A204.1 (cell line): ENCODE measurements around the gene COL5A1.

Experiments used
- FAIRE-seq: peaks from 2 replicates; lab custom pipeline; 2012; peaks lifted over from hg19 to GRCh38; lab: Jason Lieb, UNC

Gene COL5A1

DNA sequence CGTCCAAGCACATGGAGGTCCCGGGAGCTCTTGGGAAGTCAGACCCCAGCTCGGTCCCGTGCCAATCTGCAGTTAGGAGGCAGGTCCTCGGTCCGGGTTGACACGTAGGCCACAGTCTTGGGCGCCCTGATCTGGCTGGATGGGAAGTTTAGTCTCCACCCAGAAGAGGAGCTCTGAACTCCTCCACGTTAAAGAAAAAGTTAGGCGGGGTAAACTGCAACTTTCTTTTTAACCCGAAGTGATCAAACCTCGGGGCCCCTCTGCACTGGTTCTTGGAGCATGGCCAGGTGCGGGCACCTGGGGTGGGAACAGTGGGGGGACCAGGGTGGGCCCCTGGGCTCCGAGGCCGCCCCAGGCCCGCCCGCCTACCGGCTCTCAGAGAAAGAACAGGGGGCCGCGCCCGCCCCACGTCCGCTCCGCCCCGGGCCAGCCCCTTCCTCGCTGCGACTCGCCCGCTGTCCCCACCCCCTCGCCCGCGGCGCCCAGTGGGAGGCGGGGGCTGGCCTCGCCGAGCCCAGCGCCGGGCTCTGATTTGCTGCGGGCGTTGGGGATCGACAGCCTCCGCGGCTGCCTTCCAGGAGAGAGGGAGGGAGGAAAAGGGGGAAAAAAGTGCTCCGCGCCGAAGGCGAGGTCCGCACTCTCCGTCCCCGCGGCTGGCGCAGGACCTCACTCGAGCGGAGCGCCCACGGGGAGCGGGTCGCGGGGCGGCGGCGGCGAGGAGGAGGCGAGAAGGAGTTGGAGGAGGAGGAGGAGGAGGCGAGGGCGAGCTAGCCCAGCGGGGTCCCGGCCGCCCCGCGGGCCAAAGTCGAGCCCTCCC is at the start of gene COL5A1:
Gene COL5A1 (plus strand): TSS at position 631 of the 817 bp plus-strand sequence. CDS start 385 bp downstream, outside the sequence.
- no peak for FAIRE-seq

DNA sequence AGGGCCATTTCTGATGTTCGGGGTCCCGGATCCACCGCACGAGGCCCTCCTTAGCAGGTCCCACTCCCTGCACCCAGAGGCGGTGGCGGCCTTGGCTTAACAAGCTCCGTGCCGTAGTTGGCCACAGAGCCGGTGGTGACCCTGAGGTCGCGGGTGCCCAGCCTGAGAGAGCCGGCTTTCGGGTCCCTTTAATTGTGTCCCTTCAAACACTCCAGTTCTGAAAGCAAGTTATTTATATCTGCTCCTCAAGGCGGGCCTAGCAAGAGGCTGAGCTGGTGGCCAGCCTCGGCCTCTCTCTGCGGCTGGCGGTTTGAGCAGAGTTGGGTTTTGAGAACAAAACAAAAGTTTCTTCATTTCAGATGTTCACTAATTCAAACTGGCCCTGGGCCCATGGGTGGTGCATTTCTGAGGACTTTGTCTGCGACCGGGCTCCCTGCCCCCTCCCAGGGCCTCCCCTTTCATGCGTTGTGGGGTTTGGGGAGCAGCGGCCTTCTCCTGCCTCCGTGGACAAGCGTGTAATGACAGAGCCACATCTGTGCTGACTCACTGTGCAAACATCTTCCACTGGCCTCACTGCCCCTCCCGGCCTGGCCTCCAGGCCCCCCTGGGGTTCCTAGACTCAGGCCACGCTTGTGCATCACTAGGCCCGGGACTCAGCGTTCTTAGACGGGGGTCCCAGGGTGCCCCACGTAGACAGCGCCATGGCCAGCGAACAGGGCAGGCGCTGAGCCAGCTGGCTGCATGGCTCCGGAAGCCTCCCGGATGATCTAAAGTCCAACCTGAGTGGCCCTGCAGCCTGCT is 49.4 kb upstream of the COL5A1 start:
- no peak for FAIRE-seq

DNA sequence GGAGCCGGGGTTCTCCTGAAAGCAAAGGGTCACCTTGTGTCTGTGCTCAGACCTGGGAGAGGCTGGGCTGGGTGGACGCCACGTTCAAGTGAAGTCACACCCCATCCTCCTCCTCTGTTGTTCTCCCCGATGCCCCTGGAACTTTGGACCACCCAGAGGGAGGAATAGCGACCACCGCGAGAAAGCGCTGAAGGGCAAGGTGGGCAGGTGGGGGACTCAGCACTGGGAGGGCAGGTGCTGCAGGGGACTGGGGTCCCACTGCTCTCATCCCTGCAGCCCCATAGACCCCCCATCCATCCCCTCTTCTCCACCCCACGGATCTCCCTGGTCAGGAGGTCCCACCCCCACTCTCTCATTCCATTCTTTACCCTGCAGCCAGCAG is 48.8 kb upstream of the COL5A1 start:
- FAIRE-seq, result no peak

DNA sequence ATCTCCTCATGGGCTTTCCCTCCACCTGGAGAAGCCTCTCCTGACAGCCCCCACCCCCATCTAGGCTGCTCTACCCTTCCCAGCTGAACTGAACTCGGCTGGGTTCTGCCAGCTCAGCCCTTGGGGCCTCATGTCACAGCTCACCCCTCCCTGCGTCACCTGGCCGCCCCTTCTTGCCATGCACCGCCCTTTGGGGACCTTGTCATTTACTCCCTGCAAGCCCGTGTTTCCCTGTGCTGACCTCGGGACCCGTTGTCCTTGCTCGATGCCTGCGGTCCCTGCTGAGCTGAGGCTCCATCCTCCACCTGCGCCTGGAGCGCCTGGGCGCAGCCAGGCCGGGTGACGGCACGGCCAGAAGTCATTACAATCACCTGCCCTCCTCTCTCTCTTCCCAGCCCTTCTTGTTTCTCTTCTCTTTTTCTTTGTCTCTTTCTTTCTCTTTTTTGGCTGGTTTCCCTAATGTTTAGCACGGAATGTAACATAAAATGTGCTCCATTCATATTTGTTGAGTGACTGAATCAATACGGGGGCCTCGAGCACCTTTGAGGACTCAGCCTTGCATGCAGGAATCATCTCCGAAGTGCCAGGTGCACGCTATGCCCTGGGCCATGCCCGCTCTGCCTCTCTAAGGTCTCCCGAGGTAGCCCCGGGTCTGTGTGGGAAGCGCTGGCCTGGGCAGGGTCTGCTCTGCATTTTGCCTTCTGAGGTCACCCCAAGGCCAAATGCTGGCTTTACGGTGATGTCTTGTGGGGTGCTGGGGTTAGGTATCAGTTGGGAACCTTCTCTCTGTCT is 48.1 kb upstream of the COL5A1 start:
- no peak for FAIRE-seq

DNA sequence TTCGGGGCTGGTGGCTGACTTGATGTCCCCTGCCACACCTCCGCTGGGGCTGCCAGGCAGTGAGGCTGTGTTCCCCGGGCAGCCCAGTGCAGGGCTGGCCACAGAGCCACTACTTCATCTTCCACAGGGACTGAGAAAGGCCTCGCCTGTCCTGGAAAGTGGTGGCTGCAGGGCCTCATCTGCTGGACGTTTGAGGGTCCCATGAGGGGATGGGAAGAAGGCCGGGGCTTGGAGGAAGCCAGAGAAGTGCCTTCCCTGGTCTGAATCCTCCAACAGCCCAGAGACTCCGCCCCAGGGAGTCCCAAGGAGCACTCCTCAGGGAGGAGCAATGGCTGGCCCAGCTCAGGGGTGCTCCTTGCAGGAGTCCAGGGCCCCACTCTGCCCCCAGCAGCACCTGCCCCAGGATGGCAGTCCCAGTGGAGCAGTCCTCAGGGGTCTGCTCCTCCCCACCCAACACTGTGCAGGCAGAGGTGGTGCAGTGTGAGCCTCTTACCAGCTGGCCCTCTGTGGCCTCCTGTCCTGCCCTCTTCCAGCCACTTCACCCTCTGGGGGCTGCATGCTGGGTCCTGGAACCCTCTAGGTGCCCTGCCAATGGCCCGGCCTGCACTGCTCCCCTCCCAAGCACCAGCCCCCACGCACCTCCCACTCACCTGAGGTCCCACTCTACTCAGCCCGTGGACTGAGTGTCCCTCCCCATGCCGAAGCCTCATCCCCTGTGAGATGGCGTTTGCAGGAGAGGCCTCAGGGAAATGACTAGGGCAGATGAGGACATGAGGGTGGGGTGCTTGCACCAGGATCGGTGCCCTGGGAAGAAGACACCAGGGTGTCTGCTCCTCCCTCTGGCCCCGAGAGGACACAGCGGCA is 47.3 kb upstream of the COL5A1 start:
- FAIRE-seq, result no peak

DNA sequence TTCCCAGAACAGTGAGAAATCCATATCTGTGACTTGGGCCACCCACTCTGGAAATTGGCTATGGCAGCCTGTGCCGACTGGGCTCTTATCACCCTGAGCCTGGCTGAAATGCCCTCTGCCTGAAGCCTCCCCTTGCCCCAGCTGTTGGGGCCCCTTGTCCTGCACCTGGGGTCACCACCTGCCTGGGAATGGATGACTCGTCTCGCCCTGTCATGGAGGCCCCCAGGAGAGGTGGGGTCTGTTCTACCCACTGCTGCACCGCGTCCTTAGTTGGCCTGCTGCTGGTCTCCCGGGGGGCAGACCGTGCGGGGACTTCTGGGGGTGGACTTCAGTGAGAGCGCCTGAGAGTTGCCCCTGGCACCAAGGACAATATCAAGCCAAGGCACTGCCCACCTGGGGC is 46.6 kb upstream of the COL5A1 start:
- no peak for FAIRE-seq

DNA sequence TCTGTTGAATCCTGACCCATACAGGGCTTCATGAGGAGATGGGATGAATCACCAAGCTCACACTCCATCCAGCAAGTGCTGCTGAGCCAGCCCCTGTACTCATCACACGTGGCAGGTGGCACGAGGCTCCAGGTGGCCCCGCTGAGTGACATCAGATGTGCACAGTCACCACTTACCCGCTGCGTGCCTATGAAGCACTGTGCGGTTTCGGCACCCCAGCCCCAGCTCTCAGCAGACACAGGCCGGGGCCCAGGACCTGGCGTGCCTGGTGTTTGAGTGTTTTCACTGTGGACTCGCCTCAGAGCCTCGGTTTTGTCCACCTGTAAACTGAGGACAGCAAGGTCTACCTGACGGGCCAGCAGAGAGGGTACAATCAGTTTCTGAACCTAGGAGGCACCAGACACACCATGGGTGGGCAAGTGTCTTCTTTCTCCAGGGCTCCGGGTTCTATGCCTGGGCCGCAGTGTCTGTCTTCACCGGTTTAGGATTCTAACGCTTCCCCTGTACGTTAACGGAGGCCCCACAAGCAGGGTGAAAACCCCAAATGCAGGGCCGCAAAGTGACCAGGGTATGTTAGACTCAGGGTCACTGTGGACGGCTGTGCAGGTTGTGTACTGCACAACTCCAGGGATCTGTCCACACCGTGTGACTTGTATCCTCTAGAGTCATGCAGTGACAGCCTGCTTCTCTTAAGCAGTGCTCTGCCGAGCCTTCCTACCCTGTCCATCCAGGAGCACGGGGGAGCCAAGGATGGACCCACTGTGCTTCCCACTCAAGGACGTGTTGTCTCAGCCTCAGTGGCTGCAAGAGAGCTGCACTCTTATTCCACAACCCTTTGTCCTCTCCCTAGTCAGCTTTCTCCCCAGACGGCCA is 44.3 kb upstream of the COL5A1 start:
- FAIRE-seq, result no peak

DNA sequence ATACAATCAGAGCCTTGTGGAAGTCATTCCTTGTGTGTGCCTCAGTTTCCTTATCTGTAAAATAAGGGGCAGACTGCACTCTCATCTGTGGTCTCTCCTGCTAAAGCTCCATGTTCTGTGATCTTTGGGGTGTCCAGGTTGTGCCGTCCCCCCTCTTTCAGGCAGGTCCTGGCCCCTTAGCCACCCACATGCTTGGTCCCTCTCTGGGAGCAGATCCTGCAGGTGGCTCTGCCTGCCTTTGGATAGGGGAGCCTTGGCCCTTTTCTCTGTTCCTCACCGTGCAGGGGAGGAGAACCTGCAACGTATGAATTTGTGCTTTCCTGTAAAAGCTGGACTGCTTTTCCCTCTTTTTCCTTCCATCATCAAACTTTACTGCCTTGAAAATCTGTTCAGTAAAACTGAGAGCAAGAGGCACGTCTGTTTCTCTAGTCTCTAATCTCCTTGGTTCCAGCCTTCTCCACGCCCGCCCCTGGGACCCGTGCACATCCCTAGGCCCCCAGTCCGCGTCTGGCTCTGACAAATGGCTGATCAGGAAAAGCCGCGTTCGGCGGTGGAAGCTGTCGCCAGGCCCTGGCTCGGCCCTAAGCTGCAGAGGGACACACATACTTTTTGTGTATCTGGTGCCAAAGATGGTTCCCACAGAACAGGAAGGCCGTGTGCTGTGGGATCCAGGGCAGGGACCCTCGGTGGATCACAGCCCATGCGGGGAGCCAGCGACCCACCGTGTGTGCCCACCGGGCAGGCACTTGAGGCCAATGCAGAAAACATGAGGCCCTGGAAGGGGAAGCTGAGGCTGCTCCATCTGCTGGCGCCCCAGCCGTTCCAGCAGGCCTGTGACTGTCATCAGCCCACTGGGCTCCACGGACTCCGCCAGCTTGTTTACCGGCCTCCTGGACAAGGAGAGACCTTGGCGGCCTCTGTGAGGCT is 43.4 kb upstream of the COL5A1 start:
- FAIRE-seq, result no peak

DNA sequence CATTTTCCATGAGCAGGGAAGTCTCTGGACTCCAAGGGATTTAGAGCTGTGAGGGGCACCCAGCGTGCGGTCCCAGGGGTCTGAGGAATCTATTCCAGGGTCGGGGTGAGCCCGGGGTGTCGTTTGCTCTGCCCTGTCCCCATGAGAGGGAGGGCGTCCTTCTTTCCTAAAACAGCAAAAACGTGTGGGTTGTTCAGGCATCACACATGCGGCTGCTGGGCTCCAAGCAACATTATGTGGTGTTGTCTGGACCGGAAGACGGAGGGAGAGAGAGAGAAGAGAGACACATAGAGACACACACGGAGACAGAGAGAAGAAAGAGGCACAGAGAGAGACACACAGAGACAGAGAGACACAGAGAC is 42.7 kb upstream of the COL5A1 start:
- FAIRE-seq, result no peak

DNA sequence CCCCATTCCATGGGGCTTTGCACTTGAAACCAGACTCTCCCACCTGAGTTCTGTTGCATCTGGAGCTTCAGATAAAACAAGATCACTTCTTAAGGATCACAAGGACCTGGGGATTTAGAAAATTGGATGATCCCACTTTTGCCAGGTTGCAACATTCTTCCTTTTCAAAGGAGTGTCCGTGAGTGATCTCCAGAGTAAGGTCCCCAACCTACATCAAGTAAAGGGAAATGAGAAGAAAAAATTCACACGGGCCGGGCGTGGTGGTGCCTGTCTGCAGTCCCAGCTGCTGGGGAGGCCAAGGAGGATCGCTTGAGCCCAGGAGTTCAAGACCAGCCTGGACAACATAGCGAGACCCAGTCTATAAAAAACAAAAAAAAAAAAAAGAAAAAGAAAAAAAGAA is 41.2 kb upstream of the COL5A1 start:
- no peak for FAIRE-seq

DNA sequence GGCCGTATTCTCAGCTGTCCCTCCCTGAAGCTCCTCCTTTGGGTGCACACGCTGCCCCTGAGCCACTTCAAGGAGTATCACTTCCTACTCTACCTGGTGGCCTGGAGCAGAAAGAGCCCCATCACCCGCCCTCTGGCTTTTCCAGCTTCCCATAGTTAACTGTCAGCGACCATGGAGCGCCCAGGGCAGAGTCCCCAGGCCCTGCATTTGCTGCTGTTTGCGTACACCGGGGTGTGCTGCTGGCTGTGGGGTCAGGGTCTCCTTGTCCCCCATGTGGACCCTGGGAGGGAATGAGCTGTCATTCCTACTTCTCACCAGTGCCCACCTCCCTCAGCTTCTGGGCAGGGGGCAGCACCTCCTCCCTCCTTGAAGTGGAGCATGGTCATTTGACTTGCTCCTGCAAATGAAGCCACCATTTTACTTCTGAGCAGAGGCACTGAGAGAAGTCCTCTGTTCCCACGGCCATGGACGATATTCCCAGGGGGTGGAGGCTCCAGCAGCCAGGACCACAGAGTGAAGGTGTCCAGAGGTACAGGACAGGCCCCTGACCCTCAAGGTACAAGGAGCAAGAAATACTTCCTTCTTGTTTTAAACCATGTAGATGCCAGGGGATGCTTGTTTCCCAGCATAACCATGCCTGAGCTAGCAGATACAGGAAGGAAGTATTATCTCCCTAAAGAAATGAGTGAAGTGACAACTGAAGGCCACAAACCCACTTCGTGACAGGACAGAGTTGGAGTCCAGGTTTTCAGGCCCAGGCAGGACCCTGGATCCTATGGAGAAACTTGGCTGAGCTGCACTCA is 40.6 kb upstream of the COL5A1 start:
- no peak for FAIRE-seq

DNA sequence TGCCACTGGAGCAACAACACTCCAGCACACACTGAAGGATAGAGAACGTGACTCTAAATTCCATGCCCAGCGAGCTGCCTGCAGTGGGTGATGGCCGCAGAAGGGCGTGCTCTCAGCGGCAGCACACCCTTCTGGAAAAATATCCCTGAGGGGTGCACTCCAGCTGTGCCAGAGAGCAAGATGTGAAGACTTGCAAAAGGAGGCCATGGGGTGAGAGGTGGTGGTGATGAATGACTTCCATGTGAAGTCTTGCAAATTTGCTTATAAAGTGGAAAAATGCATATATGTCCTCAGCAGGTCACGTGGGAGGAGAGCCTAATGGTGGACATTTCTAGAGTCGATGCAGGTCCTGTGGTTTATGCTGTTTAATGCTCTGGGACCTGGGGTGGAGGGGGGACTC is 39.8 kb upstream of the COL5A1 start:
- no peak for FAIRE-seq

DNA sequence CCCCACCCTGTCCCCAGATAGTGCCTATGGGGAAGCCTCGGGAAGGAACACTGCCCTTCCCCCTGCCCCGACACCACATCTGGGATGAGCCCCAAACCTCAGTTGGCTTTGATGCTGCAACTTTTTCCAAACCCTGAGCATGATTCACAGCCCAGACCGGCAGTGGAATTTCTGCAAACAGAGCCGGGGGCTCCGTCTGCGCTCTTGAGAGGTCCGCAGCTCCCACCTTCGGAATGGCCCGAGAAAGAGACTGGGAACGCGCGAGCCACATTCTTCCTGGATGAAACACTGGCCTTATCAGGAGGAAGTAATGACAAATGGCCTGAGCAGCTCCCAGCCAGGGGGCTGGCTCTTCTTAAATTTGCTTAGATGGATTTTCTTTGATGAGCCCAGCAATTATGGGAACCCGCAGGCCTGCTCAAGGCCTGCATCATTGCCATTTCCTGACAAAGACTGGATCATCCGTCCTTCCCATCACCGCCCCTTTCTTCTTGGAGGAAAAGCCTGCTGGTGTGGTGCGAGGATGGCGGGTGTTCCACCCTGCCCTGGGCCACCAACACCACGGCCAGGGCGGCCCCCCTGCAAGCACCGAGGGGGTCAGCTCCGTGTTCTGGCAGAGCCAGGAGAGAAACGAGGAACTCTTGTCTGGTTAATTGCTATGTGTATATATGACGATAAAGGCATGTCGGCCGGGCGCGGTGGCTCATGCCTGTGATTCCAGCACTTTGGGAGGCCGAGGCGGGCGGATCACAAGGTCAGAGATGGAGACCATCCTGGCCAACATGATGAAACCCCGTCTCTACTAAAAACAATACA is 38.8 kb upstream of the COL5A1 start:
- no peak for FAIRE-seq

DNA sequence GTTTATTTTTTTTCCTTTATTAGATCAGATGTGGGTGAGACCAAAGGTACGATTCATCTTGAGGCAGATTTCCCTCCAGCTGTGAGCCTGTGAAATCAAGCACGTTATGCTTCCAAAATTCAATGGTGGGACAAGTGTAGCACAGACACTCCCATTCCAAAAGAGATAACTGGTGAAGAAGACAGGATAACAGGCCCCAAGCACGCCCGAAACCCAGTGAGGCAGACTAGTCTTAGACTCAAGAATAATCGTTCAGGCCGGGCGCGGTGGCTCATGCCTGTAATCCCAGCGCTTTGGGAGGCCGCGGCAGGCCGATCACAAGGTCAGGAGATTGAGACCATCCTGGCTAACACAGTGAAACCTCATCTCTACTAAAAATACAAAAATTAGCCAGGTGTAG is 36.8 kb upstream of the COL5A1 start:
- FAIRE-seq, result no peak

DNA sequence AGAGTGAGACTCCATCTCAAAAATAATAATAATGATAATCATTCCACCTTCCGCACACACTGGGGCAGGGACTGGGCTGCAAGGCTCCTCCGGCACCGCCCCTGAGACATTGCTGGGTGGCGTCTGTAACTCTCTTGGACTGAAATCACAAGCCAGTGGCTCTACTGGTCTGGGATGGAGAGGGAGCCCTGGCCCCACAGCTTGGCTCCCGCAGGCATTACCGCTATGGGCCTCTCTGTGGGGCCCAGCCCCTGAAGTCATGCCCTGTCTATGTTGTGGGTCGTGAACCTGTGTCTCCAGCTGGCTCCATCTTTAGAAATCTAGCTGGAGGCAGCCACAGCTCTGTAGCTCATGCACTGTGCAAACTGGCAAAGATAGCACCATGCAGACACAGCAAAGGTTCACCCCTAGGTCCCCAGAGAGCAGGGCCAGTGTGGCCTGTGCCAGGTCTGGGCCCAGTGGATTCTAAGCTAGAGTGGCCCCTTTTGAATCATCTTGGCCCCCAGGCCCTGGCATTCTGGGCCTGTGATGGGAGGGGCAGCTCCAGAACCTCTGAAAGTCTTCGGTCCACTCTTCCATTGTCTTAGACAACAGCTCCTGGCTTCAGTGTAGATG is 36.1 kb upstream of the COL5A1 start:
- no peak for FAIRE-seq

DNA sequence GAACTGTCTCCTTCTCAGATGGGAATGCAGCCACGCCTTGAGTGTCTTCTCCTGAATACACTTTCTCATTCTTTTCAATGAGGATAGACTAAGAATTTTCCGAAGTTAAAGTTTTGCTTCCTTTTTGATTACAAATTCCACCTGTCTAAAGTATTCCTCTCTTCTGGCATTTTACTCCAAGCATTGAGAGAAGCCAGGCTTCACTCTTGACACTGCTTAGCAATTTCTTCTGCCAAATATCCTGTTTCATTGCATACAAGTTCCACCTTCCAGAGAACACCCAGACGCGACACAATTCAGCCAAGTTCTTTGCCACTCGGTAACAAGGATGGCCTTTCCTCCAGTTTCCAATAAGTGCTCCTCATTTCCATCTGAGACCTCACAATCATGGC is 35.6 kb upstream of the COL5A1 start:
- no peak for FAIRE-seq

DNA sequence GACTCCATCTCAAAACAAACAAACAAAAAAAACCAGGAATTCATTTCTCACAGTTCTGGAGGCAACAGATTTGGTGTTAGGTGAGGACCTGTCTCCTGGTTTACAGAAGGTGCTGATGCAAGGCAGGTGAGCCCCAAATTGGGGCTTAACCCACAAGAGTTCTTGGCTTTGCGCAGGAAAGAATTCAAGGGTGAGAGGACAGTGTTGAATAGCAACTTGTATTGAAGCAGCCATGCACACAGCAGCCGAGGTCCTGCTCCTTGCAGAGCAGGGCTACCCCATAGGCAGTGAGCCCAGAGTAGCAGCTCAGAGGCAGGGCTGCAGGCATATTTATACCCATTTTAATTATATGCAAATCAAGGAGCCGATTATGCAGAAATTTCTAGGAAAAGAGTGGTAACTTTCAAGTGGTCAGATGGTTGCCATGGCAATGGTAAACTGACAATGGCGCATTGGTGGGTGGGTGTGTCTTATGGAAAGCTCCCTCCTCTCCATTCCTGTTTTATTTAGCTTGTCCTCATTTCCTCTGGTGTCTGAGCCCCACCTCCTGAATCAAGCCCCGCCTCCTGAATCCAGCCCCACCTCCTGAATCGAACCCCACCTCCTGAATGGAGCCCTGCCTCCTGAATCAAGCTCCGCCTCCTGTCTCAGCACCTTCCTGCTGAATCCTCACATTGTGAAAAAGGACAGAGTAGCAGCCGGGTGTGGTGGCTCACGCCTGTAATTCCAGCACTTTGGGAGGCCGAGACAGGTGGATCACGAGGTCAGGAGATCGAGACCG is 34.5 kb upstream of the COL5A1 start:
- no peak for FAIRE-seq
